ENCODE results near the gene MACROD1.
"Not testable (repeated sequence)": the region's sequence is repeated elsewhere in the genome, so short reads cannot be mapped to it uniquely, and the experiment has no call there.

Gene MACROD1

DNA sequence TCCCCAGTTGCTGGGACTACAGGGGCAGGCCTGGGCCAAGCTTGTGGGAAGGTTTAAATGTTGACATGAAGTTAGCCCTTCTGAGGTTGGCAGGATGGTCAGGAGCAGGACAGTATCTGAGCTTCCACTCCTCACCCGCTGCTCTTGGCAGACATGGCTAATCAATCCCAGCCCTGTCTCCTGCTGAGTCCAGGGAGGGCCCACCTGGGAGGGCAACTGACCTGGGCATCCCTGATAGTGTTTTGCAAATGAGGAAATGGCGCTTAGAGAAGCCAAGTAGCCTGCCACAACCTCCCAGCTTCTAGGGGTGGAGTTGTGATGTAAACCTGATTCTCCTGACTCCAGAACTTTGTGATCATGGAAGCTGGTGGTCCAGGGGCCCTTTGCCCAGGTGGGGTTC lies 113.5 kb downstream of the MACROD1 start:
- H3K4me3 ChIP-seq (ENCODE audit: control insufficient read depth, low read depth, low read length) = no peak overlapping the region
- TF ChIP-seq, protein P1, sequence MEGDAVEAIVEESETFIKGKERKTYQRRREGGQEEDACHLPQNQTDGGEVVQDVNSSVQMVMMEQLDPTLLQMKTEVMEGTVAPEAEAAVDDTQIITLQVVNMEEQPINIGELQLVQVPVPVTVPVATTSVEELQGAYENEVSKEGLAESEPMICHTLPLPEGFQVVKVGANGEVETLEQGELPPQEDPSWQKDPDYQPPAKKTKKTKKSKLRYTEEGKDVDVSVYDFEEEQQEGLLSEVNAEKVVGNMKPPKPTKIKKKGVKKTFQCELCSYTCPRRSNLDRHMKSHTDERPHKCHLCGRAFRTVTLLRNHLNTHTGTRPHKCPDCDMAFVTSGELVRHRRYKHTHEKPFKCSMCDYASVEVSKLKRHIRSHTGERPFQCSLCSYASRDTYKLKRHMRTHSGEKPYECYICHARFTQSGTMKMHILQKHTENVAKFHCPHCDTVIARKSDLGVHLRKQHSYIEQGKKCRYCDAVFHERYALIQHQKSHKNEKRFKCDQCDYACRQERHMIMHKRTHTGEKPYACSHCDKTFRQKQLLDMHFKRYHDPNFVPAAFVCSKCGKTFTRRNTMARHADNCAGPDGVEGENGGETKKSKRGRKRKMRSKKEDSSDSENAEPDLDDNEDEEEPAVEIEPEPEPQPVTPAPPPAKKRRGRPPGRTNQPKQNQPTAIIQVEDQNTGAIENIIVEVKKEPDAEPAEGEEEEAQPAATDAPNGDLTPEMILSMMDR (conservative IDR thresholded peaks at IDR 0.05; ENCODE audit: control insufficient read depth, insufficient read depth, low read depth, low read length) = no peak
- no peak for DNase-seq (ENCODE audit: low read depth)

DNA sequence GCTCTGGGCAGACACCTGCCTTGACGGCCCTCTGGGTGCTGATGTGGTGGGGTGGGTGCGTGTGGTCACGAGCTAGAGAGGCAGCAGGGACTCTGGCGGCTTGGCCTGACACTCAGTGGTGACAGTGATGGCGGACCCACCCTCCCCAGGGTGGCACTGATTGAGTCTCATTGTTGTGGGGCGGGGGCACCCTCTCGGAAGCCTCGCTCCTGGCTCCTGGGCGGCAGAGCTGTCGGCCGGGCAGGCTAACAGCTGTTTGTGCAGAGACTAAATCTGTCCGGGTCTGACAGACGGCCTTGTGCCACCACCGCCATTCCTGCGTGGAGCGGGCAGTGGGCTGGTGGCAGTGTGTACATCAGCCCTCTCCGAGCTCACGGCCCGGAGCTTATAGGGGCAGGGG lies 114.6 kb downstream of the MACROD1 start:
- TF ChIP-seq, protein P1 (conservative IDR thresholded peaks at IDR 0.05; ENCODE audit: control insufficient read depth, insufficient read depth, low read depth, low read length) = no peak
- no peak overlapping the region for H3K4me3 ChIP-seq (ENCODE audit: control insufficient read depth, low read depth, low read length)
- no peak for DNase-seq (ENCODE audit: low read depth)

DNA sequence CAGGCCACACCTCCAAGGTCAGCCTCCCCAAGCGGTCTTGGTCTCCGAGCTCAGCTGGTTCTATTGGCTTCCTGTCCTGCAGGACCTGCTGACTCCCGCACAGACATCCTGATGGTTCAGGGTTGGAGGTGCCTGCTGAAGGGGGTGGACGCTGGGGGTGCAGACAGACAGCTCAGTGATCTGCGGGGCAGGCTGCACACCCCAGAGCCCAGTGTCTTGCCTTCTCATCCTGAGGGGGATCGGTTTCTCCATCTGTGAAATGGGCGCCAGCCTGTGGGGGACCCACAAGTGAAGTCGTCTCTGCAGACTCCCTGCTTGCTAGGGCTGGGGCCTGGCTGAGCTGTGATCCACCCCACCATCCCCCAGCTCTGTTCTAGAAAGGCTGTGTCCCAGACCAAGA lies 116.4 kb downstream of the MACROD1 start:
- no peak for DNase-seq (ENCODE audit: low read depth)
- TF ChIP-seq, protein P1 (conservative IDR thresholded peaks at IDR 0.05; ENCODE audit: control insufficient read depth, insufficient read depth, low read depth, low read length) = no peak

DNA sequence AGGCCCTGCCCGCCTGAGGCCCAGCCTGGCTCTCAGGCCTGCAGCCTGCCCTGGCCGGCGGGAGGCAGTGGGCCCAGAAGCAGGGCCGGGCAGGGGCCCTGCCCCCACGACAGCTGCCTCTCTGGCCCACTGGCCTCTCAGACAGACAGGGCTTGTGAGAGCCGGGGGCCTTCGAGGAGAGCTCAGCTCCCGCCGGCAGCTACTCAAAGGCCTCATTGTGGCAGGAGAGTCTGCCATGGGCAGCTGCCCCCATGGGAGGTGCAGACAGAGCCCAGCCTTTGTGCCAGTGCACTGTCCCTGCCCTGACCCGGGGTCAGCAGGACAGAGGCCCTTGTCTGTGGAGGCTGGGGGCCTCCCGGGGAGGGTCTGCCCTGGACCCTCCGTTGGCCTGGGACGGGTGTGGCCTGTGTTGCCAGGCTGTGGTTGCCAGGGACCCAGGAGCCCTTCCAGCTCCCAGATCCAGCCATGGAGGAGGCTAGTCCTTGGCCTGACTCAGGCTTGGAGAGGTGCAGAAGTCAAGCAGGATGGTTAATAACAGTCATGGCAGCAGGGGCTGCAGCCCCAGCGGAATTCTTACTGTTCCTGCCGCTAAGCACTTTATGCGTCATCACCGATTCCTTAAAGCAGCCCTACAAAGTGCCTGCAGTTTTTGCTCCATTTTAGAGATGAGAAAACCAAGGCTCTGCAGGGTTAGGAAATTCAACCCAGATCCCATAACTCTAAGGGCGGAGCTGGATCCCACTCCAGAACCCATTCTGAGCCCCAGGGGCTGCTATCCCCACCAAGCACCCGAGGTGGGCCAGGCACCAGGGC lies 117.7 kb downstream of the MACROD1 start:
- TF ChIP-seq, protein P1 (conservative IDR thresholded peaks at IDR 0.05; ENCODE audit: control insufficient read depth, insufficient read depth, low read depth, low read length) = no peak
- DNase-seq (ENCODE audit: low read depth) = no peak
- no peak overlapping the region for H3K4me3 ChIP-seq (ENCODE audit: control insufficient read depth, low read depth, low read length)

More for the DNA sequence above, 116.4 kb downstream of the MACROD1 start:
- H3K4me3 ChIP-seq (ENCODE audit: control insufficient read depth, low read depth, low read length) = no peak overlapping the region

DNA sequence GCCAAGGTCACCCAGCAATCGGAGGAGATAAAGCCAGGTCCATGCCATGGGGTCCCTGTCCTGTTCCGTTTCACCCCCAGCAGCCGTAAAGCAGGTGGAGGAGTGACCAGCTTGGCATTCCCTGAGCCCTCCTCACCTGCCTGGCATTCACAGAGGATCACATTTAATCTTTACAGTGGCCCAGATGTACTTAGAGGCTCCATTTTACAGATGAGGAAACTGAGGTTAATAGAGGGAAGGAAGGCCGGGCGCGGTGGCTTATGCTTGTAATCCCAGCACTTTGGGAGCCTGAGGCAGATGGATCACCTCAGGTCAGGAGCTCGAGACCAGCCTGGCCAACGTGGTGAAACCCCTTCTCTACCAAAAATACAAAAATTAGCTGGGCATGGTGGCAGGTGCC lies 118.5 kb downstream of the MACROD1 start:
- H3K4me3 ChIP-seq (ENCODE audit: control insufficient read depth, low read depth, low read length) = not testable (repeated sequence)

DNA sequence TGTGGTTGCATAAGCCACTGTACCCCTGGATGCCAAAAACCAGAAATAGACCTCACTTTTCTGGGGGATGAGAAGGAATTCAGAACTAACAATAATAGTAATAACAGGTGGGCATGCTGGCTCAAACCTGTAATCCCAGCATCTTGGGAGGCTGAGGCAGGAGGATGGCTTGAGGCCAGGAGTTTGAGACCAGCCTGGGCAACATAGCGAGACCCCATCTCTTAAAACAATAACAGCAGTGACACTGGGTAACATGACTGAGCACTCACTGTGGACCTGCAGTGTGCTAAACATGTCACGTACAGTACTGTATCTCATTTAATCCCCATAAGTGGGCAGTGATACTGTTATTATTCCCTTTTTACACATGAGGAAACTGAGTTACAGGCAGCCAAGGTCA lies 120.2 kb downstream of the MACROD1 start:
- TF ChIP-seq, protein P1 (conservative IDR thresholded peaks at IDR 0.05; ENCODE audit: control insufficient read depth, insufficient read depth, low read depth, low read length) = no peak
- H3K4me3 ChIP-seq (ENCODE audit: control insufficient read depth, low read depth, low read length) = no peak overlapping the region
- DNase-seq (ENCODE audit: low read depth) = no peak

More for the DNA sequence above, 118.5 kb downstream of the MACROD1 start:
- not testable (repeated sequence) for DNase-seq (ENCODE audit: low read depth)

DNA sequence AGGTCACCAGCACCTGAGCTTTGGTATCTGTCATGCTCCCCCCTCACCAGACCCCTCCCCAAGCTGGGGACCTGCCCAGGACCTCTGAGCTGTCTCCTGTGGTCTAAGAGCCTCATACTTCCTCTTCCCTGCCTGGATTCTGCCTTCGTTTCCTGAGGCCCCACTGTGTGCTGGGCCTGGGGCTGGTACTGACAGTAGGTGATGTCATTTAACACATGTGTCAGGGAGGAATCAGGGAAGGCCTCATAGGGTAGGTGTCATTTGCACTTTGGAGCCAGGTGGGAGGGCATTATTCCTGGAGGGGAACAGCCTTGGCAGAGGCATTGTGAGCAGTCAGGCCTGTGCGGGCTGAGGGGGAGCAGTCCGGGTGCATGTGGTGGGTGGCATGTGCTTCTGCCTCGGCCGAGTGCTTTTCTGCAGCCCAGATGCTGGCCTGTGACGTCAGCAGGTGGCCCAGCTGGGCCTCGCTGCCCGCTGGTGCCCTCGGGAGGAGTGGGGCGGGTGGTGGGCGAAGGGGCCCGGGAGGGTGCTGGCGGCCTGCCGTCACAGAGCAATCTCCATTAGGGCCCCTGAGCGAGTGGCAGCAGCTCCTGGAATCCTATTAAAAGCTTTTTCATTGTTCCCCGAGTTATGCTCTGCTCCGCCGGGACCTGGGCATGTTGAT lies 121.1 kb downstream of the MACROD1 start:
- TF ChIP-seq, protein P1 (conservative IDR thresholded peaks at IDR 0.05; ENCODE audit: control insufficient read depth, insufficient read depth, low read depth, low read length) = no peak
- DNase-seq (ENCODE audit: low read depth) = no peak
- H3K4me3 ChIP-seq (ENCODE audit: control insufficient read depth, low read depth, low read length) = no peak overlapping the region

All from fibroblast of mammary gland (primary cell).